Suppressor macrophage treated with lipopolysaccharide for 4 hours (primary cell): ENCODE results near the gene RET.

ENCODE experiments used
- DNase-seq: peaks from one replicate; pipeline ENCODE4 v3.0.0-alpha.2; 2020

RET gene

GRCh38 chr10:43137717-43138020 lies 60.8 kb downstream of the RET start:
- peak; percentile 61 for DNase-seq

GRCh38 chr10:43138021-43138756 lies 61.3 kb downstream of the RET start, which contains the start of gene CSGALNACT2:
Gene CSGALNACT2, plus strand, starts transcription at chr10:43138445. Its CDS starts 16,705 bp downstream, at chr10:43155150.
- DNase-seq: peak; percentile 94

- DNase-seq: peak; percentile 50
Measured at GRCh38 chr10:43138757-43139241, 61.9 kb downstream of the RET start.

GRCh38 chr10:43141421-43141820 lies 64.6 kb downstream of the RET start:
- DNase-seq: no peak

GRCh38 chr10:43145311-43145710 lies 68.4 kb downstream of the RET start:
- DNase-seq: no peak

GRCh38 chr10:43145936-43146335 lies 69.1 kb downstream of the RET start:
- peak; percentile 47 for DNase-seq

GRCh38 chr10:43151371-43151770 lies 74.5 kb downstream of the RET start:
- no peak for DNase-seq

GRCh38 chr10:43153901-43154300 lies 77.0 kb downstream of the RET start:
- no peak for DNase-seq

- DNase-seq: no peak
Measured at GRCh38 chr10:43155221-43155620, 78.4 kb downstream of the RET start.

GRCh38 chr10:43155741-43156140 lies 78.9 kb downstream of the RET start:
- DNase-seq: no peak

- no peak for DNase-seq
Measured at GRCh38 chr10:43156590-43157341, 79.9 kb downstream of the RET start.

GRCh38 chr10:43158636-43159035 lies 81.8 kb downstream of the RET start:
- DNase-seq: no peak

GRCh38 chr10:43160046-43160920 lies 83.4 kb downstream of the RET start:
- peak; percentile 90 for DNase-seq

- peak; percentile 51 for DNase-seq
Measured at GRCh38 chr10:43160921-43161255, 84.0 kb downstream of the RET start.

GRCh38 chr10:43162604-43163003 lies 85.7 kb downstream of the RET start:
- DNase-seq: no peak

GRCh38 chr10:43166207-43166879 lies 89.5 kb downstream of the RET start:
- DNase-seq: no peak

GRCh38 chr10:43166880-43167497 lies 90.1 kb downstream of the RET start:
- DNase-seq: peak; percentile 62

- no peak for DNase-seq
Measured at GRCh38 chr10:43167498-43167889, 90.6 kb downstream of the RET start.

GRCh38 chr10:43170491-43170890 lies 93.6 kb downstream of the RET start:
- no peak for DNase-seq

GRCh38 chr10:43172645-43173044 lies 95.8 kb downstream of the RET start:
- DNase-seq: no peak

- no peak for DNase-seq
Measured at GRCh38 chr10:43173120-43173519, 96.3 kb downstream of the RET start.

- no peak for DNase-seq
Measured at GRCh38 chr10:43174969-43175368, 98.1 kb downstream of the RET start.
